HepG2 (cell line): Measurements from ENCODE around the gene MRPL43. TPM values are rescaled to one million over a fixed set of nuclear protein-coding genes. Genes with fewer than 3 reads are reported as not detected.

Source experiments
- BRF2 ChIP-seq: sonication (generic); formaldehyde crosslinking; IDR thresholded peaks from 2 replicates; pipeline ENCODE4 v1.8.1; 2022; ENCODE audit warnings: mild to moderate bottlenecking, missing genetic modification reagents
- CBX1 ChIP-seq: IDR thresholded peaks from one replicate; pipeline ENCODE4 v1.6.1; 2016; ENCODE audit warnings: antibody characterized with exemption, low read depth
- CERS6 ChIP-seq: sonication (generic); formaldehyde crosslinking; IDR thresholded peaks from 2 replicates; pipeline ENCODE4 v1.5.0; 2020; ENCODE audit warnings: missing genetic modification reagents
- FOXP1 ChIP-seq, 2 experiments: fragments of 450-650 bp in 1 of 2; IDR thresholded peaks; 2 replicates each; pipeline ENCODE4 v1.6.1; 2017 to 2018; ENCODE audit warnings: antibody characterized with exemption in 1 of 2
- KDM2A ChIP-seq: sonication (generic); formaldehyde crosslinking; IDR thresholded peaks from 2 replicates; pipeline ENCODE4 v1.4.0; 2020; ENCODE audit warnings: low read depth, missing genetic modification reagents, borderline replicate concordance
- MXD4 ChIP-seq: IDR thresholded peaks from 2 replicates; pipeline ENCODE4 v1.6.1; 2016; ENCODE audit warnings: mild to moderate bottlenecking, missing biosample characterization, missing genetic modification reagents
- PAXIP1 ChIP-seq: sonication (generic); formaldehyde crosslinking; conservative IDR thresholded peaks from 2 replicates; pipeline ENCODE4 v1.4.0; 2020; ENCODE audit warnings: mild to moderate bottlenecking, missing genetic modification reagents, moderate library complexity
- SNAPC5 ChIP-seq: sonication (generic); formaldehyde crosslinking; IDR thresholded peaks from 2 replicates; pipeline ENCODE4 v1.8.1; 2023; ENCODE audit warnings: mild to moderate bottlenecking, missing genetic modification reagents, borderline replicate concordance
- SP1 ChIP-seq, 2 experiments: fragments of 450-650 bp in 1 of 2; sonication (generic) in 1 of 2; formaldehyde crosslinking in 1 of 2; IDR thresholded peaks; 2 replicates each; pipeline versions ENCODE4 v1.4.0 to v1.6.1; 2016 to 2020; ENCODE audit warnings: missing genetic modification reagents in 1 of 2
- TERF1 ChIP-seq: sonication (generic); formaldehyde crosslinking; IDR thresholded peaks from 2 replicates; pipeline ENCODE4 v1.8.0; 2022; ENCODE audit warnings: mild to moderate bottlenecking, missing genetic modification reagents, moderate library complexity
- THAP7 ChIP-seq: sonication (generic); formaldehyde crosslinking; IDR thresholded peaks from 2 replicates; pipeline ENCODE4 v1.8.1; 2023; ENCODE audit warnings: mild to moderate bottlenecking, missing genetic modification reagents
- ZFP91 ChIP-seq: sonication (generic); formaldehyde crosslinking; IDR thresholded peaks from 2 replicates; pipeline ENCODE4 v1.9.0; 2022; ENCODE audit warnings: missing genetic modification reagents, mild to moderate bottlenecking, borderline replicate concordance
- ZFY ChIP-seq: sonication (generic); formaldehyde crosslinking; IDR thresholded peaks from 2 replicates; pipeline ENCODE4 v1.4.0; 2020; ENCODE audit warnings: missing genetic modification reagents
- ZNF207 ChIP-seq: fragments of 450-650 bp; IDR thresholded peaks from 2 replicates; pipeline ENCODE4 v1.6.1; 2016; ENCODE audit warnings: antibody characterized with exemption, borderline replicate concordance
- ZNF234 ChIP-seq: sonication (generic); formaldehyde crosslinking; conservative IDR thresholded peaks from 2 replicates; pipeline ENCODE4 v1.5.1; 2020; ENCODE audit warnings: mild to moderate bottlenecking, missing genetic modification reagents
- ZNF3 ChIP-seq: IDR thresholded peaks from 2 replicates; pipeline ENCODE4 v1.7.0; 2017; ENCODE audit warnings: inconsistent platforms
- ZNF546 ChIP-seq: sonication (generic); formaldehyde crosslinking; conservative IDR thresholded peaks from 2 replicates; pipeline ENCODE4 v1.8.1; 2023; ENCODE audit warnings: mild to moderate bottlenecking, missing genetic modification reagents
- ZNF781 ChIP-seq: sonication (generic); formaldehyde crosslinking; IDR thresholded peaks from 2 replicates; pipeline ENCODE4 v1.5.1; 2020; ENCODE audit warnings: borderline replicate concordance, mild to moderate bottlenecking, missing genetic modification reagents; ENCODE audit errors: not compliant biosample characterization
- polyA plus RNA-seq, 8 experiments: library from polyadenylated mRNA; depleted of rRNA in 3 of 8; stranded (reverse) in 7 of 8; unstranded in 1 of 8; fragments of >200 nt; fragmentation: Illumina TruSeq in 4 of 8; extraction: Trizol in 4 of 8; gene quantifications; 2 replicates each; pipeline versions ENCODE4 v1.2.1 to v1.2.3, GENCODE V29; 2011 to 2016; ENCODE audit warnings: low read depth in 4 of 8, missing spikeins in 1 of 8, mixed read lengths in 1 of 8; ENCODE audit not compliant: insufficient read depth in 1 of 8
- total RNA-seq, 5 experiments: library from RNA; depleted of rRNA; stranded (reverse); fragments of >200 nt; fragmentation: Illumina TruSeq; extraction: Trizol; gene quantifications; 2 replicates each; pipeline ENCODE4 v1.2.3, GENCODE V29; 2016; ENCODE audit warnings: low read depth in 1 of 5

The MRPL43 gene
- total and polyA plus RNA-seq, 2 of the 13 experiments (the other 11 are each of a cell fraction or from before 2014, with no cell fraction given): 71.0 to 73.7 TPM

- no peak for TF ChIP-seq SP1 (IDR thresholded peaks at IDR 0.05)
- TF ChIP-seq SP1 (CRISPR knock-in tag; IDR thresholded peaks at IDR 0.05): peak; percentile 49
- TF ChIP-seq ZNF781 (CRISPR knock-in tag): peak; percentile 41
- no peak for TF ChIP-seq ZNF207
- TF ChIP-seq SNAPC5: 0 out of 2 replicates have a peak, but pooled peaks have one; percentile 29
- TF ChIP-seq CERS6 (CRISPR knock-in tag): no peak
- TF ChIP-seq THAP7 (CRISPR knock-in tag): no peak
- no peak for TF ChIP-seq TERF1 (CRISPR knock-in tag)
- TF ChIP-seq ZNF546: no peak
- no peak for TF ChIP-seq BRF2 (CRISPR knock-in tag)
- peak; percentile 99 for TF ChIP-seq PAXIP1 (CRISPR knock-in tag)
- no peak for TF ChIP-seq FOXP1 (IDR thresholded peaks at IDR 0.05)
- peak; percentile 96 for TF ChIP-seq FOXP1 (CRISPR knock-in tag; IDR thresholded peaks at IDR 0.05)
- TF ChIP-seq ZNF234 (CRISPR knock-in tag): no peak
- no peak for TF ChIP-seq ZNF3
- TF ChIP-seq MXD4 (CRISPR knock-in tag): peak; percentile 87
- 0 out of 2 replicates have a peak, but pooled peaks have one; percentile 30 for TF ChIP-seq ZFY (CRISPR knock-in tag)
- no peak for TF ChIP-seq CBX1
- TF ChIP-seq KDM2A: peak; percentile 62
- TF ChIP-seq ZFP91: peak; percentile 76; the same call in 1 of the 2 replicates
Observed at GRCh38 chr10:100970914-100971811, 16.1 kb downstream of the MRPL43 start (continued).
